ENCODE measurements around the gene IFIT3.
"Not testable (repeated sequence)": the region's sequence is repeated elsewhere in the genome, so short reads cannot be mapped to it uniquely, and the experiment has no call there.

IFIT3 gene

GRCh38 chr10:89346405-89347254, 18.8 kb downstream of the IFIT3 start:
- Histone ChIP-seq H3K36me3 (ENCODE audit: insufficient read depth, low read length) (no peaks in the 10 kb centered on the region), H3K4me1 (ENCODE audit: insufficient read depth, low read length) (peaks cover 49% of the 10 kb centered on the region), H3K9me3 (ENCODE audit: low read length) (no peaks in the 10 kb centered on the region), H3K27me3 (ENCODE audit: insufficient read depth, low read length) (no peaks in the 10 kb centered on the region), H2AFZ (ENCODE audit: low read depth, low read length) (no peak overlapping the region), H3K4me3 (ENCODE audit: low read length) (no peak overlapping the region)

GRCh38 chr10:89347701-89348457, 20.1 kb downstream of the IFIT3 start:
- Histone ChIP-seq H2AFZ (ENCODE audit: low read depth, low read length) (no peak overlapping the region), H3K36me3 (ENCODE audit: insufficient read depth, low read length) (no peaks in the 10 kb centered on the region), H3K4me3 (ENCODE audit: low read length) (no peak overlapping the region), H3K4me1 (ENCODE audit: insufficient read depth, low read length) (peaks cover 50% of the 10 kb centered on the region), H3K27me3 (ENCODE audit: insufficient read depth, low read length) (no peaks in the 10 kb centered on the region), H3K9me3 (ENCODE audit: low read length) (no peaks in the 10 kb centered on the region)

GRCh38 chr10:89348481-89348880, 20.7 kb downstream of the IFIT3 start:
- no peaks in the 10 kb centered on the region for H3K36me3 ChIP-seq (ENCODE audit: insufficient read depth, low read length)
- H3K9me3 ChIP-seq (ENCODE audit: low read length): no peaks in the 10 kb centered on the region
- no peak overlapping the region for H2AFZ ChIP-seq (ENCODE audit: low read depth, low read length)
- peaks cover 44% of the 10 kb centered on the region for H3K4me1 ChIP-seq (ENCODE audit: insufficient read depth, low read length)
- no peak overlapping the region for H3K4me3 ChIP-seq (ENCODE audit: low read length)
- H3K27me3 ChIP-seq (ENCODE audit: insufficient read depth, low read length): no peaks in the 10 kb centered on the region

GRCh38 chr10:89348975-89349374, 21.2 kb downstream of the IFIT3 start:
- H2AFZ ChIP-seq (ENCODE audit: low read depth, low read length): no peak overlapping the region
- no peaks in the 10 kb centered on the region for H3K27me3 ChIP-seq (ENCODE audit: insufficient read depth, low read length)
- peaks cover 41% of the 10 kb centered on the region for H3K4me1 ChIP-seq (ENCODE audit: insufficient read depth, low read length)
- no peaks in the 10 kb centered on the region for H3K9me3 ChIP-seq (ENCODE audit: low read length)
- H3K36me3 ChIP-seq (ENCODE audit: insufficient read depth, low read length): no peaks in the 10 kb centered on the region
- H3K4me3 ChIP-seq (ENCODE audit: low read length): no peak overlapping the region

GRCh38 chr10:89350631-89351315, 23.0 kb downstream of the IFIT3 start:
- H2AFZ ChIP-seq (ENCODE audit: low read depth, low read length); H3K4me3 ChIP-seq (ENCODE audit: low read length); H3K36me3 ChIP-seq (ENCODE audit: insufficient read depth, low read length); H3K27me3 ChIP-seq (ENCODE audit: insufficient read depth, low read length); H3K9me3 ChIP-seq (ENCODE audit: low read length): not testable (repeated sequence)
- H3K4me1 ChIP-seq (ENCODE audit: insufficient read depth, low read length): peaks cover 50% of the 10 kb centered on the region

GRCh38 chr10:89351412-89351779, 23.6 kb downstream of the IFIT3 start:
- Histone ChIP-seq H3K9me3 (ENCODE audit: low read length) (peaks cover 2% of the 10 kb centered on the region), H3K36me3 (ENCODE audit: insufficient read depth, low read length) (no peaks in the 10 kb centered on the region), H3K4me1 (ENCODE audit: insufficient read depth, low read length) (peaks cover 55% of the 10 kb centered on the region), H3K27me3 (ENCODE audit: insufficient read depth, low read length) (no peaks in the 10 kb centered on the region), H2AFZ (ENCODE audit: low read depth, low read length) (peak overlapping the region; percentile 57), H3K4me3 (ENCODE audit: low read length) (no peak overlapping the region)

GRCh38 chr10:89351780-89352597, 24.2 kb downstream of the IFIT3 start:
- H3K4me3 ChIP-seq (ENCODE audit: low read length): no peak overlapping the region

GRCh38 chr10:89352802-89353201, 25.0 kb downstream of the IFIT3 start:
- H3K9me3 ChIP-seq (ENCODE audit: low read length): peaks cover 2% of the 10 kb centered on the region
- no peaks in the 10 kb centered on the region for H3K36me3 ChIP-seq (ENCODE audit: insufficient read depth, low read length)
- H3K4me3 ChIP-seq (ENCODE audit: low read length): no peak overlapping the region
- H3K4me1 ChIP-seq (ENCODE audit: insufficient read depth, low read length): peaks cover 58% of the 10 kb centered on the region
- H3K27me3 ChIP-seq (ENCODE audit: insufficient read depth, low read length): no peaks in the 10 kb centered on the region
- no peak overlapping the region for H2AFZ ChIP-seq (ENCODE audit: low read depth, low read length)

More at GRCh38 chr10:89351780-89352597, 24.2 kb downstream of the IFIT3 start:
- H3K9me3 ChIP-seq (ENCODE audit: low read length): peaks cover 2% of the 10 kb centered on the region
- H2AFZ ChIP-seq (ENCODE audit: low read depth, low read length): peak overlapping the region; percentile 57
- H3K36me3 ChIP-seq (ENCODE audit: insufficient read depth, low read length): no peaks in the 10 kb centered on the region
- no peaks in the 10 kb centered on the region for H3K27me3 ChIP-seq (ENCODE audit: insufficient read depth, low read length)
- H3K4me1 ChIP-seq (ENCODE audit: insufficient read depth, low read length): peaks cover 55% of the 10 kb centered on the region

- Histone ChIP-seq H3K27me3 (ENCODE audit: insufficient read depth, low read length) (no peaks in the 10 kb centered on the region), H3K9me3 (ENCODE audit: low read length) (peaks cover 2% of the 10 kb centered on the region), H3K4me3 (ENCODE audit: low read length) (no peak overlapping the region), H3K36me3 (ENCODE audit: insufficient read depth, low read length) (no peaks in the 10 kb centered on the region), H2AFZ (ENCODE audit: low read depth, low read length) (no peak overlapping the region), H3K4me1 (ENCODE audit: insufficient read depth, low read length) (peaks cover 47% of the 10 kb centered on the region)
Measured at GRCh38 chr10:89355394-89355931, 27.7 kb downstream of the IFIT3 start.

- Histone ChIP-seq H3K4me3 (ENCODE audit: low read length) (no peak overlapping the region), H3K9me3 (ENCODE audit: low read length) (peaks cover 2% of the 10 kb centered on the region), H3K4me1 (ENCODE audit: insufficient read depth, low read length) (peaks cover 33% of the 10 kb centered on the region), H2AFZ (ENCODE audit: low read depth, low read length) (no peak overlapping the region), H3K27me3 (ENCODE audit: insufficient read depth, low read length) (no peaks in the 10 kb centered on the region), H3K36me3 (ENCODE audit: insufficient read depth, low read length) (no peaks in the 10 kb centered on the region)
Measured at GRCh38 chr10:89357096-89357495, 29.3 kb downstream of the IFIT3 start.

- Histone ChIP-seq H2AFZ (ENCODE audit: low read depth, low read length) (no peak overlapping the region), H3K4me1 (ENCODE audit: insufficient read depth, low read length) (peaks cover 29% of the 10 kb centered on the region), H3K9me3 (ENCODE audit: low read length) (peaks cover 2% of the 10 kb centered on the region), H3K27me3 (ENCODE audit: insufficient read depth, low read length) (no peaks in the 10 kb centered on the region), H3K36me3 (ENCODE audit: insufficient read depth, low read length) (no peaks in the 10 kb centered on the region), H3K4me3 (ENCODE audit: low read length) (no peak overlapping the region)
Measured at GRCh38 chr10:89357975-89358374, 30.2 kb downstream of the IFIT3 start.

- Histone ChIP-seq H3K9me3 (ENCODE audit: low read length) (no peaks in the 10 kb centered on the region), H3K4me3 (ENCODE audit: low read length) (no peak overlapping the region), H2AFZ (ENCODE audit: low read depth, low read length) (no peak overlapping the region), H3K27me3 (ENCODE audit: insufficient read depth, low read length) (no peaks in the 10 kb centered on the region), H3K36me3 (ENCODE audit: insufficient read depth, low read length) (no peaks in the 10 kb centered on the region), H3K4me1 (ENCODE audit: insufficient read depth, low read length) (peaks cover 24% of the 10 kb centered on the region)
Measured at GRCh38 chr10:89360157-89360556, 32.4 kb downstream of the IFIT3 start.
